Mammary epithelial cell (primary cell): Measurements from ENCODE around the gene BPIFB4.

ENCODE experiments used
- EZH2 ChIP-seq: IDR thresholded peaks from 2 replicates; pipeline ENCODE4 v1.6.1; 2012; ENCODE audit warnings: low read length, inconsistent platforms, borderline replicate concordance
- TF ChIP-seq, protein P1 (sequence below), 2 donors: IDR thresholded peaks in 1 of 2; conservative IDR thresholded peaks in 1 of 2; 2 replicates each; pipeline ENCODE4 v1.5.1; 2011 to 2012; ENCODE audit warnings: inconsistent platforms in 2 of 2, low read length in 2 of 2, mild to moderate bottlenecking in 2 of 2, control low read depth in 1 of 2, low read depth in 1 of 2; ENCODE audit not compliant: insufficient read depth in 1 of 2; ENCODE audit errors: extremely low read depth in 1 of 2

DNA sequence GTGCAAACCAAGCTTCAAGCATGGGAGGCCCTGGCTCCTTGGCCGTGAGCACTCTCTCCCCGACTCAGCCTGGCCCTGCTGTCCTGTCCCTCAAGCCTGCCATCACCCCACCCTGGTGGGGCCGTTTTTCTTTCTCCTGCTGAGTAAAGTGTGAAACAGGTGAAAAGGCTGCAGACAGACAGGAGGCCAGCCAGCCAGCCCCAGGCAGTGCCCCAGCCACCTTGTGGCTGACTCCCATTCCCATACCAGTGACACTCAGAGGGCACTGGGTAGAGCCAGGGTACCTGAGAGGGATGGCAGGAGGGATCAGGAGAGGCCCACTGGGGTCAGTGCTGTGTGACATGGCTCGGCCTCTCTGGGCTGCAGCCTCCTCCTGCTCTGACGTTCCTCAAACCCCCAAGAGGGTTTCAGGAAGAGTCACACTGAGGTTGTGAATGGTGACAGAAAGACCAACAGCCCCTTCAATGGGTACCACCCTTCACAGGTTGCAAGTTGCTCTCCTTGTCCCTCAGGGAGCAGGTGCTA lies 52.6 kb downstream of the BPIFB4 start:
- TF ChIP-seq, protein P1, sequence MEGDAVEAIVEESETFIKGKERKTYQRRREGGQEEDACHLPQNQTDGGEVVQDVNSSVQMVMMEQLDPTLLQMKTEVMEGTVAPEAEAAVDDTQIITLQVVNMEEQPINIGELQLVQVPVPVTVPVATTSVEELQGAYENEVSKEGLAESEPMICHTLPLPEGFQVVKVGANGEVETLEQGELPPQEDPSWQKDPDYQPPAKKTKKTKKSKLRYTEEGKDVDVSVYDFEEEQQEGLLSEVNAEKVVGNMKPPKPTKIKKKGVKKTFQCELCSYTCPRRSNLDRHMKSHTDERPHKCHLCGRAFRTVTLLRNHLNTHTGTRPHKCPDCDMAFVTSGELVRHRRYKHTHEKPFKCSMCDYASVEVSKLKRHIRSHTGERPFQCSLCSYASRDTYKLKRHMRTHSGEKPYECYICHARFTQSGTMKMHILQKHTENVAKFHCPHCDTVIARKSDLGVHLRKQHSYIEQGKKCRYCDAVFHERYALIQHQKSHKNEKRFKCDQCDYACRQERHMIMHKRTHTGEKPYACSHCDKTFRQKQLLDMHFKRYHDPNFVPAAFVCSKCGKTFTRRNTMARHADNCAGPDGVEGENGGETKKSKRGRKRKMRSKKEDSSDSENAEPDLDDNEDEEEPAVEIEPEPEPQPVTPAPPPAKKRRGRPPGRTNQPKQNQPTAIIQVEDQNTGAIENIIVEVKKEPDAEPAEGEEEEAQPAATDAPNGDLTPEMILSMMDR (conservative IDR thresholded peaks at IDR 0.05 in 1 of 2, IDR thresholded peaks at IDR 0.05 in 1 of 2; ENCODE audit: extremely low read depth in 1 of 2, insufficient read depth in 1 of 2, low read depth in 1 of 2, low read length in 2 of 2) = no peak
- no peak for TF ChIP-seq EZH2
